Measurements from ENCODE around the gene LACRT.
"Not testable (repeated sequence)": the region's sequence is repeated elsewhere in the genome, so short reads cannot be mapped to it uniquely, and the experiment has no call there.

Gene LACRT

DNA sequence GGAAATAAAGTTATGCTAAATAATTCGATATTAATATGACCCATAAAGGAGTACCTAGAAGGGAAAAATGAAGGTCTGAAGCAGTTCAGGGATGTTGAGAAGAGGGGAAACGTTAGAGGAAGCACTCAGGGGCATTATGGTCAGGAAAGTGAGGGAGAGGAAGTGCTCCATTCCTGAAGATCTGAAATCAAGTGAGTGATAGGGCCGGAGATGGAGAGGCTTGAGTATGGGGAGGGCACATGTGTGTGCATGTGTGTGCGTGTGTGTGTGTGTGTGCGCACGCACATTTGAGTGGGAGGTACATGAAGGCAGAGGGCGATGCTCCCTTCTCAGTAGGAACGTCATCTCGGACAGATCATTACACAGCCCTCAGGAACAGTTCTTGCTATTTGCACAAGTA, 18.3 kb upstream of the LACRT start:
- TF ChIP-seq ZFX (IDR thresholded peaks at IDR 0.05), result no peak
- TF ChIP-seq, protein P1, sequence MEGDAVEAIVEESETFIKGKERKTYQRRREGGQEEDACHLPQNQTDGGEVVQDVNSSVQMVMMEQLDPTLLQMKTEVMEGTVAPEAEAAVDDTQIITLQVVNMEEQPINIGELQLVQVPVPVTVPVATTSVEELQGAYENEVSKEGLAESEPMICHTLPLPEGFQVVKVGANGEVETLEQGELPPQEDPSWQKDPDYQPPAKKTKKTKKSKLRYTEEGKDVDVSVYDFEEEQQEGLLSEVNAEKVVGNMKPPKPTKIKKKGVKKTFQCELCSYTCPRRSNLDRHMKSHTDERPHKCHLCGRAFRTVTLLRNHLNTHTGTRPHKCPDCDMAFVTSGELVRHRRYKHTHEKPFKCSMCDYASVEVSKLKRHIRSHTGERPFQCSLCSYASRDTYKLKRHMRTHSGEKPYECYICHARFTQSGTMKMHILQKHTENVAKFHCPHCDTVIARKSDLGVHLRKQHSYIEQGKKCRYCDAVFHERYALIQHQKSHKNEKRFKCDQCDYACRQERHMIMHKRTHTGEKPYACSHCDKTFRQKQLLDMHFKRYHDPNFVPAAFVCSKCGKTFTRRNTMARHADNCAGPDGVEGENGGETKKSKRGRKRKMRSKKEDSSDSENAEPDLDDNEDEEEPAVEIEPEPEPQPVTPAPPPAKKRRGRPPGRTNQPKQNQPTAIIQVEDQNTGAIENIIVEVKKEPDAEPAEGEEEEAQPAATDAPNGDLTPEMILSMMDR (conservative IDR thresholded peaks at IDR 0.05), result no peak

GRCh38 chr12:54650889-54651288, 16.2 kb upstream of the LACRT start:
- H3K27ac ChIP-seq, result no peak overlapping the region
- TF ChIP-seq, protein P1 (conservative IDR thresholded peaks at IDR 0.05), result no peak
- no peak for TF ChIP-seq ZFX (IDR thresholded peaks at IDR 0.05)

More for the DNA sequence above, 18.3 kb upstream of the LACRT start:
- H3K27ac ChIP-seq, result no peak overlapping the region

DNA sequence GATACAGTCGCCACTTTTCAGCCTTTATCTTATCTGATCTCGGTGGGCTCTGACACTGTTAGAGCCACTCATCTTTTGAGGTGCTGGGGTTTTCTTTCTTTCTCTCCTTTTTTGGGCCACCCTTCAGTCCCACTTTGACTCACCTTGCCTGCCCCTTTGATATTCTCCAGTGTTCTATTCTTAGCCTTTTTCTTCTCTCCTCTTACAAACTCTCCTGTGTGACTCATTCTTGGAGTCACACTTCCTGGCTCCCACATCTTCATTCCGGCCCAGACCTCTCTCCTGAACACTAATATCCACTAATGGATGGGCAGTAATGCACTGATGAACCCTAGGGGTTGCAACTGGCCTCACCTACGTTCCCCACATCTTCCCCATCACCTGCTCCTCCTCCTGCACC, 15.7 kb upstream of the LACRT start:
- no peak for TF ChIP-seq ZFX (IDR thresholded peaks at IDR 0.05)
- TF ChIP-seq, protein P1 (conservative IDR thresholded peaks at IDR 0.05), result no peak
- H3K27ac ChIP-seq, result no peak overlapping the region

DNA sequence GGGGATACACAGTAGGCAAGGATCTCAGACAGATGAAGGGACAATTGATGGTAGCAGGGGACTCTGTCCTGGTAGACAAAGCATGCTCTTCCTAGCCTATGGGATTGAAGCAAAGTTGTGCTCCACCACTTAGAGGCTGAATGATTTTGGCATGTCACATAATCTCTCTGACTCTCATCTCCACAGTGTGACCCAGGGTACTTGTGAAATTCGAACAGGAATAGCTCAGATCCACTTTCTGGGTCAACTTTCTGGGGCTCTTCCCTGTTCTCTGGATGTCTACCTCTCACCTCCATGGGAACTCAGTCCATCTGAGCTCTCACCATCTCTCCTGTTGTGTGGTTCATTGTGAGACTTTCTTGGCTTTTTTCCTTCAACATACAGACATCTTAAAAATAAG, 15.1 kb upstream of the LACRT start:
- TF ChIP-seq, protein P1 (conservative IDR thresholded peaks at IDR 0.05), result no peak
- TF ChIP-seq ZFX (IDR thresholded peaks at IDR 0.05), result no peak
- no peak overlapping the region for H3K27ac ChIP-seq

- TF ChIP-seq, protein P1 (conservative IDR thresholded peaks at IDR 0.05), result no peak
- no peak for TF ChIP-seq ZFX (IDR thresholded peaks at IDR 0.05)
Observed at GRCh38 chr12:54648265-54648664, 13.6 kb upstream of the LACRT start, which contains the start of gene DCD. Gene DCD, minus strand, starts transcription at chr12:54648365. Its CDS starts 62 bp downstream, at chr12:54648303.

DNA sequence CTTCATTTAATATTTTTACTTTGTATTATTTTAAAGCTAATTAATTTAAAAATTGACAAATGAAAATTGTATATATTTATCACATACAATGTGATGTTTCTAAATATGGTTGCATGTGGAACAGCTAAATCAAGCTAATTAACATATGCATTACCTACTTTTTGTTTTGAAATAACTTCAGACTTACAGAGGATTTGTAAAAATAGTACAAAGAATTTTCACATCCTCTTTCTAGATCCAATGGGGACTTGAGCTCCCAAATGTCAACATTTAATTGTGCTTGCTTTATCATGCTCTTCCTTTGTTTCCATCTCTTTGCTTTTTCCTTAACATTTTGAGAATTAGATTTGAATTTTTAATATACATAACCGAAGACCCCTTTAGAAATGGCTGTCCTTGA, 6.9 kb upstream of the LACRT start:
- no peak for TF ChIP-seq ZFX (IDR thresholded peaks at IDR 0.05)
- TF ChIP-seq, protein P1 (conservative IDR thresholded peaks at IDR 0.05), result no peak
- H3K27ac ChIP-seq, result no peak overlapping the region

More at GRCh38 chr12:54648265-54648664, 13.6 kb upstream of the LACRT start, which contains the start of gene DCD:
- H3K27ac ChIP-seq, result no peak within 1 kb of the TSS

GRCh38 chr12:54641089-54641488, 6.4 kb upstream of the LACRT start:
- no peak overlapping the region for H3K27ac ChIP-seq
- no peak for TF ChIP-seq ZFX (IDR thresholded peaks at IDR 0.05)
- TF ChIP-seq, protein P1 (conservative IDR thresholded peaks at IDR 0.05), result no peak

DNA sequence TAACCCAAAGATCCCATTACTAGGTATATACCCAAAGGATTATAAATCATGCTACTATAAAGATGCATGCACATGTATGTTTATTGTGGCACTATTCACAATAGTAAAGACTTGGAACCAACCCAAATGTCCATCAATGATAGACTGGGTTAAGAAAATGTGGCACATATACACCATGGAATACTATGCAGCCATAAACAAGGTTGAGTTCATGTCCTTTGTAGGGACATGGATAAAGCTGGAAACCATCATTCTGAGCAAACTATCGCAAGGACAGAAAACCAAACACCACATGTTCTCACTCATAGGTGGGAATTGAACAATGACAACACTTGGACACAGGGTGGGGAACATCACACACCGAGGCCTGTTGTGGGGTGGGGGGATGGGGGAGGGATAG, 4.4 kb upstream of the LACRT start:
- H3K27ac ChIP-seq, result not testable (repeated sequence)

Measured in C4-2B (cell line).